Stimulated activated CD4-positive, alpha-beta T cell treated with anti-CD3 and anti-CD28 coated beads, Interleukin-4, amount 100 ng/mL, for 48 hours (primary cell): ENCODE data around the gene EFNA5.

Source experiments
- DNase-seq, 2 donors: peaks; one replicate each; pipeline ENCODE4 v3.0.0-alpha.2; 2020; ENCODE audit warnings: low read depth in 2 of 2

Gene EFNA5

DNA sequence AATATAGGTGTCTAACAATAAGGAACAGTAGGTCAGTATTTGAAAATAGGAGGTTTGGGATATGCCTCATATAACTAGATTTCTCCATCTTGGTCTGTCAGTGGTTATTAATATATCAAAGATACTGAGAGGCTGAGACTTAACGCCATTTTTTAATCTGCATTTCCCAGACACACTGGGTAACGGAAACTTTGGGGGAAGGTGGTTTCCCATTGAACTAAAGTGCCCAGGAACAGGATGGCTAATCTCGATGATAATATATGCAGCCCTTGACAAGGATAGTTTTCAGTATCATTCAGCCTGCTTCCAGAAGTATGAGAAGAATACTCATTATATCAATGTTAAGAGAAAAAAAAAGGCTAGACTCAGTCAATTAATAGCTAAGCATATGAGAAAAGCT lies 30.7 kb downstream of the EFNA5 start:
- no peak for DNase-seq

DNA sequence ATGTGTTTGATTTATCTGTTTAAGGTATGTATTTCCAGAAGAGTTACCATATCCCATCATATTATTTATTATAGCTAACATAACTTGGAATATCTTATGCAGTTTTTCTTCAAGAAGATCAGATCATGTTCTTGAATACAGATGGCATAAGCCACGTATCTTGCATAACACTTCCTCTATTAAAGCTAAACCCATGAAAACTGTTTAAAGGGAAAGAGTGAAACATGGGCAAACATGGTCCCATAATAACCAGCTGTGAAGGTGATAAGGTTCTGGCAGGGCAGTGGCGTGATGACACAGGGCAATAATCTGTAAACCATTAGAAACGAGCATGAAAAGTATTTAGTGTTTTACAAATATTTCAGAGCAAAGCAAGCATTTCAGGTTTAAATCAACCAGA lies 34.2 kb downstream of the EFNA5 start:
- DNase-seq = no peak

GRCh38 chr5:107636068-107636467 lies 34.7 kb downstream of the EFNA5 start:
- DNase-seq = no peak

DNA sequence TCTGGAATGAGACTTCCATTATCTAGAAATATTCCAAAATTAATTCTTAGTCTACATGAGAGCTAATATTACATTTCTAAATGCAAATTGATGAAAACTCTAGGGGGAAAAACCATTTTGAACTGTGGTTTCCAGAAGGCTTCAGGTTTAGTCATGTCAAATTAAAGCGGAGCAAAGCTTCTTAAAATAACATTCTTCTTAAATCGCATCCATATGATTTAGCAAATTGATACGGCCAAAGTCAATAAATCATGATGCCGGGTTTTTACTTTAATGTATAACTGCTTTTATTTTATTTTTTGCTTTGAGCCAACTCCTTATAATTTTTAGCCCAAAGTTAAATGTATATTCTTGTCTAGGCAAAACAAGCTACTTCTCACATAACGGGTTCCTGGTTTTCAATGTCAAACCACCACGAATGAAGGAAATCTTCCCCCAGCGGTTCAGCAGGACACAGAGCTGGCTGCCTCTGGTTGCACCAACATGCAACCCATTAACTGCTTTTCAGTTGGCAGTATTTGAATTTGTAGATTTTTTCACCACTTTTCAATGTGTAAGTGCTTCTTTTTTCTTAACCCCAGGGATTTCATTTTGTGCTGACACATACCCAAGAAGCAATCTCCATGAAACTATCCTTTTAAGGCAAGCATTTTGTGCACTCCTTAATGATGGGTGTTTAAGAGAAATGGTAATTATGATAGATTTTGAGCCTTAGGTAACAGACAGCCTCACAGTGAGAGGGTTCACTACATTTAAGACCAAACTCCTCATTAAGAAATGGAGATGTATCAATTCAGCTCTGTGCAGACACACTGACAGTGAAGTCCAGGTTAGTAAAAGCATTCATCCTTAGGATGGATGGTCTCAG lies 35.5 kb downstream of the EFNA5 start:
- no peak for DNase-seq

DNA sequence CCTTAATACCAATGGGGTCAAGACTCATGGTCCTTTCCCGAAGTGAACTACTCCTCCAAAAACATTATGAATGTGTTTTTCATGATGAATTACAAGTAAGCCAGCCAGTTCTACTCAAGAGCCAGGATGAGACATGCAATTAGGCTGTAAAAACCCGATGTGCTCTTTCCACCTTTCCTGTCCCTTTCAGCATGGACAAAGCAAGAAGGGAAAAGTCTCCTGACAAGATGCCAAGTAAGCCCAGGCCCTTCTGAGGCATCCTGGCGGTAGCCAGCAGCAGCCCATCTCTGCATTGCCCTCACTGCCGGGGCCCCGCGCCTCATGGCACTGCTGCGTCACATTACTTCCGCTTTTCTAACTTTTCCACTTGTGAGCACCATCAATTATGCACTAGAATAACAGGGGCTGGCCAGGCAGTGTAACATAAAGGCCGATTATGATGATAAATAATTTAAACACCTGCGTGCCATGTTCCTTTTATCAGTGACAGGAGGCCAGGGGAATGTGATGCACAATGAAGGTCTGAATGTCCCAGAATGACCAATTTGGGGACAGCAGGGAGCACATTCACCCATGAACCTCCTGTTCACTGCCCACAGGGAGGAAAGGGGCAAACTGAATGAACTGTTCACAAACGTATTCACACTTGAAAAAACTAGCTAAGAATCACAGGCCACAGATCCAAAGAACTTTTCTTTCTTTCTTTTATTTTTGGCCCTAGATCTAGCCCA lies 37.4 kb downstream of the EFNA5 start:
- DNase-seq = no peak

GRCh38 chr5:107631805-107632362 lies 38.9 kb downstream of the EFNA5 start:
- DNase-seq = no peak

GRCh38 chr5:107630184-107630583 lies 40.6 kb downstream of the EFNA5 start:
- no peak for DNase-seq

DNA sequence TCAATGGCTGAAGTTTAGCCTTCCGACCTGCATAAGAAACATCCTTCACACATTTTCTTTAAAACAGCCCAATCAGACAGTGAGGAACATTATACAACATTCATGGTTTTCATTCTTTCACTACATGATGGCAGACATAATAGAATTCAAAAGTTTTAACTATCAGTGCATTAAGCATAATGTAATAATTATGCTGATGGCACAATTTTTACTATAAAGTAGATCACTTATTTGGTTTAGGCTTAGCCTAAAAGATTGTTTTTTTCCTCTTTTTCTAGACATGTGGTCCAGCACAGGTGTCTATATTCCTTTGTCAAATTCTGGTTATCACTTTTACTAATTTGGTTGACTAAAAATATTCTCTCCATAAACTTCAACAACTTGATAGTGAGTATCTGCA lies 46.5 kb downstream of the EFNA5 start:
- DNase-seq = no peak

- no peak for DNase-seq
Measured at GRCh38 chr5:107621089-107621488, 49.6 kb downstream of the EFNA5 start.

- no peak for DNase-seq
Measured at GRCh38 chr5:107619781-107620180, 51.0 kb downstream of the EFNA5 start.

DNA sequence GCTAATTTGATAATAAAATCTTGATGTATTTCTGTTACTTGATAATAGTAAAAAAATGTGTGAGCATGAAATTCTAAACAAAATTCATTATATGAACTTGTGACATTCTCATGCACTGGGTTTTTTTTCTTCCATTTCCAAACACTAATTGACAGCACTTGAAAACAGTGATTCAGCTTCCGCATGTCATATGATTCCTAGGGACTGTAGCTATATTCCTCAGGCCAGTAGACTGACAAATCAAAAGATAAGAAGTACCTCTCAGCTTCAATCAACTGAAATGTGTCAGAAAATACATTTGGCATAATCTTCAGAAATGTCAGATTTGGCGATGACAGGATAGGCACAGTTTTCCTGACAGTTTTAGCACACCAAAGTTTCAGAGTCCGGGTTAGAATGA lies 52.5 kb downstream of the EFNA5 start:
- no peak for DNase-seq

DNA sequence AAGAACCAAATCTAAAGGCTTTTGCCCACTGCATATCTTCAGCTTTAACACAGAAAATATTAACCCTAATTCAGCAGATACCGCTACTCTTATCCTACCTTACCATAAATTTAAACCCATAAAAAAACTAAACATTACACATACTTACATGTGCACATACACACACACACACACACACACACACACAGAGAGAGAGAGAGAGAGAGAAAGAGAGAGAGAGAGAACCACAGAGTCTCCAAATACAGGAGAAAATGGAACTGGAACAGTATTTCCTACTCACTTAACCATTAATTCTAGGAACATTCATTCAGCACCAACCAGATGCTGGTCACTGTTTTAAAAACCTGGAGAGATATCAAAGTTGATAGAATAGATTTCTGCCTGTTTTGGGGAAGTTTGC lies 53.7 kb downstream of the EFNA5 start:
- DNase-seq = no peak

- DNase-seq = no peak
Measured at GRCh38 chr5:107616213-107616612, 54.5 kb downstream of the EFNA5 start.

DNA sequence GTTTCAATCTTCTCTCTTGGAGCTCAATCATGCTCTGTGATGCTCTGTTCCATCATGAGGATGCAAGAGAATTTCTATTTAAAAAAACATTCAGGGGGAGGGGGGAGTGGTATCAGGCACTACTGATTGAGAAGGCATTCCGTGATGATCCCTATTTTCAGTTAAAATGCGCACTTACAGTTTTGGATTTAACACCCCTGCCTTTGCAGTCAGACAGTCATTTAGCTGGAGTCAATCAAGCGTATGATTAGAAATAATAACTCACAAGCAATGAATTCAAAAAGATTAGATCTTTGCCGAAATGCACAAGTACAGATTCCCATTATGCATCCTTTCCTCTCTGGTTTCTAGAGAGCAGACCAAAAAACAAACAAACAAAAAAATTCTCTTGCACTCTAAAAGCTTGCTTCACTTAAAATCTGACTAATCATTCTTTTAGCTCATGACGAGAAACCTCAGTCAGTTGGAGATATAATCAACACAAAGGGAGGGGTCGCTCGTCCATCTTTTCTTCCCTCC lies 55.4 kb downstream of the EFNA5 start:
- DNase-seq = no peak

DNA sequence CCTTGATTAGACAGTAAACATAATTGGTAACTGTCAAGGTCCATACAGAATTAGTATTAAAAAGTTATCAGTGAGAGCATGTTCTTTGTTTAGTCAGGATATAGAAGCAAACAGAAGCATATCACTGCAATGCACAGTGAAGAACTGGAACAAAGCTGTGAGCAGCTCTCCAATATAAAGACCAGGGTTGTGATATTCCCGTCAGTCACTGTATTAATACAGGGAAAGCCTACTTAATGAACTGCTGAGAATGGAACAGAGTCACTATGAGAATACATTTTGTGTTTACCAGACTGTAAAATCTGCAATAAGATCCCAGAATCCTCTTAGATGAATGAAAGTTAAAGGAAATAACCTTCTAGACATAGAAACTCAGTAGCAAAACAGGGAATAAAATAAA lies 58.2 kb downstream of the EFNA5 start:
- DNase-seq = no peak

DNA sequence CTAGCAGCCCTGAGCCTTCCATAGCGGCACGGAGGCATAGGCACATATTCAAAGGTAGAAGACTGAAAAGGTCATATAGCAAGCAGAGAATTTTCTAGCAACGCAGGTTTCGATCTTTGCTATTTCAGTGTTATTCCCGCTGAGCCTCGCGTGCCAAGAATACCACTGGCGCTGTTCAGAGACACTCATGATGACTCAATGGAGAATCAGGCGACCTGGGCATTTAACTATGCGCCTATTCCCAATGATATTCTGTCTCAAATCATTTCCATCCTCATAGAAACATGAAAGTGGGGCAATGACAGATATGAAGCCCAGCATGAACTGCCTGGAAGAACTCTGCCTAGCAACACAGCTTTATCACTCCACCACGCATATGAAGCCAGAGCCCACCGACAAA lies 59.9 kb downstream of the EFNA5 start:
- DNase-seq = no peak

DNA sequence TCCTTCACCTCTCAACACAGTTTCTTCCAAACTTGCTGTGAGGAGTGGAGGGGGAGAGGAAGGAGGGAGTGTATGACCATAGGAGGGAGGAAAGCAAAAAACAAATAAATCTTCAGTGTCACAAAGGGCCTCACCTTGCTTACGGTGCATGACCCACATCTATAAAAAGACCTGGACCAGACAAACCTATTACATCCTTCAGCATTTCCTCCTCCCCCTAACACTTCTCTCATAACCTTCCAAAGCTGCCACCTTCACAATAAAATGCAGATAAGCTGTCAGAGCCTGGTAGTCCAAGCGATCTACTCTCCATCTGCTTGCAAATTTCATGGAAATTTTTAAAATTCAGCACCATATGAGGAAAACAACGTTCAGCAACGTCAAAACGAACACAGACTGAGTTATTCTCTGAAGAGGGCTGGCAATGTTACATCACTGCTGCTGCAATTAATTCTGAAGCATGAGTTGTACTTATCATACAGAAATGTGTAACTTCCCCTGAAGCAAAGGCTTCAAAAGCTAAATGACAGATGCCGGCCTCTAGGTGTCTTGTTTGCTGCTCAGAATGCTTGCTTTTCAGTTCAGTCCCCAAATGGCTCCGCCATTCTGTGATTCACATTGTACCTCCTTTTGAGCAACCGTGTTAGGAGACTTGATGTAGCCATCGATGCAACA lies 62.9 kb downstream of the EFNA5 start:
- DNase-seq = no peak

DNA sequence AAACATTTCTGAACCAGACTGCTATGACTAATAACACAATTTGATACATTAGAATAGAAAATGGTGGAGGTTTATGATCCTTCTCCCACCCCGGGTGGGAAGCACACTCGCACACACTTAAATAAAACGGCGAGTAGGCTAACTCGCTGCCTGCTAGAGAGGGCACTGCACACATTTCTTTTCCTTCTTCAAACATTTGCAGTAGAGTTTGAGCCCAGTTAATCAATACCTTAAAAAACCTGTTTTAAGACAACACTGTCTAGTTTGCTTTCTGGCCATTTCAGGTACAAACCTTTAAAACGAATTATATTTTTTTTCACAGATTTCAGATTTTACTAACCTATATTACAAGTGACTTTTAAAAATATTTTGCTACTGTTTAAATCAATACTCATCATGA lies 63.5 kb downstream of the EFNA5 start:
- DNase-seq = no peak

DNA sequence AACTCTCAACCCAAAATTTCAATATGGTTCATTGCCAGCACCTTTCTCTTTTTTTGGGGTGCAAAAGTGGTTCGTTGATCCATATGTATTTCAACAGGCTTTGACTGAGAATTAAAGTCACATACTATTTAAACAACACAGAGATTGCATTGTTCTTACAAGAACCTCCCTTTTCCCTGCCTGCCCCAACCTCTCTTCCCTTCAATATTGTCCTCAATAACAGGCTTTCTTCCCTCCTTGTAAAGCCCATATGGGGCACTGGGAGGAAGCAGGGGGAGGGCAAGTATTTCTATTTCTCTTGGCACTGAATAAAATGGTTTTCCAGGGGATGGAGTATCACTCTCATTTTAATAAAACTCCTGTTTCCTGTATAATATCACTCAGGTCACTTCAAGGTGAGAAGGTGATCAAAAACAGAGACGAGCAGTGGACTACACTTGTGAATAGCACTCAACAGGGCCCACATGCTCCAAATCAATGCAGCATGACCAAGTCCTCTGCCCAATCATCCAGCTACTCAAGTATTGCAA lies 65.1 kb downstream of the EFNA5 start:
- DNase-seq = no peak

DNA sequence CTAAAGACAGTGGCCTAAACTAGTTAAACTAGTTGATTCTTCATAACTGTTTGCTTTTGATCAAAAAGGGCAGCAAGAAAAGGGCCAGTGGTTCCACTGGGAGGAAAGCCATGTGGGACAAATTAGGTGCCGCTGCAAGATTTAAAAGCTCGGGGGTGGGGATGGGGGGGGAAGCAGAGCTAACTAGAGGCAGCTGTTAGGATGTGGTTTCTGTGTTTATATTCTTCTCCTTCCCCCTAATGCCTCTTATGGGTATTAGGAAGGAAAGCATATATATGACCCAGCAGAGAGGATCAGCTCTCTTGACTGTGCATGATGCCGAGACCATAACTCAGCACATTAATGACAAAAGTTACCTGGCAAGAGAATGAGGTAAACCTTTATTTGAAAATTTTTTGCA lies 65.7 kb downstream of the EFNA5 start:
- no peak for DNase-seq

DNA sequence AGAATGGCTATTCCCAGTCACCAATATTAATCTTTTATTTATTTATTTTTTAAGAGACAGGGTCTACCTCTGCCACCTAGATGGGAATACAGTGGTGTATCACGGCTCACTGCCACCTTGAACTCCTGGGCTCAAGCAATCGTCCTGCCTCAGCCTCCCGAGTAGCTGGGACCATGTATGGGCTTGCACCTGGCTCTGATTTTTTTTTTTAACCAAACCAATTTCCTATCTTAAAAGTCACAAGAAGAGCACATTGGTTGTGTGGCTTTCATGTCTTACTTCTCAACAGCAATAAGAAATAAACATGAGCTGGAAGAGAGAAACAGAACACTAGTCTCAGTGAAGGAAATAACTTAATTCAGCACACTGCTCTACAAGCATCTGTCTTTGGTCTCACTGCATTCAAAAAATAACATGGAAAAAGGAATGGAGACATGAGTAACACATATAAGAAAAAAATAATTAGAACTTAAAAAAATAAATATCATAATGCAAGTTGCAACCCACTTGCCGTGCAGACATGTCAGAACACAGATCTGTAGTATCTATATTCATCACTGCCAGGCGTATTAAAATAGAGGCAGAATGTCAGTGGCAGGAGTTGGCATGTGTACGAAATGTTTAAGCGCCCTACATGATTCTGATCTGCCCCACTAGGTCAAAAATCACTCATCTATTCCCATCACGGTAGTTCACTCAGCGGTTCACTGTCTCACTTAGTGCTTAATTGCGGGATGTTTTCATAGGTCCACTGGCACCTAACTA lies 66.4 kb downstream of the EFNA5 start:
- no peak for DNase-seq
